Breast epithelium (tissue), 3 donors: ENCODE results near the gene MYRF.

Source experiments
- CTCF ChIP-seq, 3 donors: fragments of 450-650 bp; IDR thresholded peaks; one replicate each; pipeline ENCODE4 v1.5.1; 2016 to 2017; ENCODE audit warnings: antibody characterized with exemption in 3 of 3, mild to moderate bottlenecking in 3 of 3, moderate library complexity in 3 of 3
- POLR2A ChIP-seq: fragments of 450-650 bp; IDR thresholded peaks from one replicate; pipeline ENCODE4 v1.6.1; 2016; ENCODE audit warnings: antibody characterized with exemption, mild to moderate bottlenecking, moderate library complexity

GRCh38 chr11:61718046-61718531 is 34.3 kb upstream of the MYRF start:
- TF ChIP-seq CTCF (IDR thresholded peaks at IDR 0.05) = no peak
- TF ChIP-seq POLR2A = no peak
